GM12878 (cell line): ENCODE data around the gene IFIT2. TPM values are rescaled to one million over a fixed set of nuclear protein-coding genes. Genes with fewer than 3 reads are reported as not detected.

ENCODE experiments used
- ATAC-seq: fragments of 200-7000 bp; cut with Tn5 transposase; 3 replicates; pipeline ENCODE4 v1.9.1; 2020; ENCODE audit warnings: mild to moderate bottlenecking, moderate library complexity
- BruUV-seq: library from RNA; stranded (reverse); fragments of 400-500 nt; replicated peaks from 2 replicates; lab custom pipeline; 2021; lab: Mats Ljungman, UMichigan
- CTCF ChIA-PET: fragments of 300-600 bp; sonication (Branson Sonifier 250); formaldehyde crosslinking; extraction: SDS; loops from one replicate; lab custom pipeline; 2021; ENCODE audit warnings: inconsistent platforms; lab: Yijun Ruan, JAX
- POLR2A ChIA-PET: fragments of 350-600 bp; formaldehyde crosslinking; extraction: SDS; loops from one replicate; lab custom pipeline; 2021; ENCODE audit warnings: inconsistent platforms; lab: Charles Lee
- RAD21 ChIA-PET: fragments of 300-600 bp; sonication (Branson Sonifier 250); formaldehyde crosslinking; loops from one replicate; lab custom pipeline; 2023; ENCODE audit warnings: antibody characterized with exemption; ENCODE audit not compliant: unreplicated experiment; lab: Charles Lee
- SMC1A ChIA-PET: fragments of 300-600 bp; sonication (Branson Sonifier 250); formaldehyde crosslinking; loops from one replicate; lab custom pipeline; 2023; ENCODE audit not compliant: unreplicated experiment, uncharacterized antibody; lab: Charles Lee
- DNase-seq: peaks from one replicate; pipeline ENCODE4 v3.0.0-alpha.2; 2011; ENCODE audit warnings: low read depth, low spot score
- FAIRE-seq: peaks from 3 replicates; lab custom pipeline; 2011; peaks lifted over from hg19 to GRCh38; lab: Jason Lieb, UNC
- H2AFZ ChIP-seq: 2 replicates; pipeline ENCODE4 v1.6.0; 2011; ENCODE audit warnings: low read depth, low read length, control low read depth; ENCODE audit not compliant: control insufficient read depth
- H3K27ac ChIP-seq: 2 replicates; pipeline ENCODE4 v1.5.1; 2011; ENCODE audit warnings: control low read depth; ENCODE audit not compliant: control insufficient read depth, insufficient read depth
- H3K27me3 ChIP-seq, 2 experiments: replicated peaks in 1 of 2; 2 replicates each; pipeline versions ENCODE4 v1.6.0 to v1.6.1; 2011; ENCODE audit warnings: low read length in 1 of 2; ENCODE audit not compliant: control insufficient read depth in 2 of 2, insufficient read depth in 2 of 2
- H3K36me3 ChIP-seq, 2 experiments: 2 replicates each; pipeline ENCODE4 v1.5.1; 2011; ENCODE audit warnings: low read length in 1 of 2; ENCODE audit not compliant: control insufficient read depth in 2 of 2, insufficient read depth in 2 of 2
- H3K4me1 ChIP-seq: 2 replicates; pipeline ENCODE4 v1.6.1; 2011; ENCODE audit warnings: mild to moderate bottlenecking, low read length, moderate library complexity, mixed read lengths; ENCODE audit not compliant: control insufficient read depth, insufficient read depth
- H3K4me2 ChIP-seq: 2 replicates; pipeline ENCODE4 v1.6.0; 2011; ENCODE audit warnings: control low read depth; ENCODE audit not compliant: control insufficient read depth, insufficient read depth
- H3K4me3 ChIP-seq: fragments of 200-600 bp; sonication (generic); 2 replicates; pipeline ENCODE4 v1.5.1; 2016
- H3K79me2 ChIP-seq: 2 replicates; pipeline ENCODE4 v1.6.0; 2011; ENCODE audit warnings: low read length; ENCODE audit not compliant: control insufficient read depth, insufficient read depth
- H3K9ac ChIP-seq: 2 replicates; pipeline ENCODE4 v1.8.0; 2011; ENCODE audit warnings: low read length, control low read depth, mixed read lengths; ENCODE audit not compliant: control insufficient read depth, insufficient read depth
- H3K9me3 ChIP-seq: replicated peaks from 3 replicates; pipeline ENCODE4 v1.5.1; 2011; ENCODE audit warnings: mild to moderate bottlenecking, low read length; ENCODE audit not compliant: control insufficient read depth, insufficient read depth
- H4K20me1 ChIP-seq: 2 replicates; pipeline ENCODE4 v1.6.0; 2011; ENCODE audit not compliant: control insufficient read depth, insufficient read depth
- BRCA1 ChIP-seq: IDR thresholded peaks from 2 replicates; pipeline ENCODE4 v1.6.1; 2011; ENCODE audit warnings: low read depth, low read length, improper control_type of control experiment
- CEBPZ ChIP-seq: fragments of 150-350 bp; IDR thresholded peaks from 2 replicates; pipeline ENCODE4 v1.6.1; 2016; ENCODE audit warnings: low read depth, low read length
- HCFC1 ChIP-seq: fragments of 150-350 bp; IDR thresholded peaks from 2 replicates; pipeline ENCODE4 v1.6.1; 2014; ENCODE audit warnings: low read length
- JUNB ChIP-seq: IDR thresholded peaks from 2 replicates; pipeline ENCODE4 v1.6.1; 2016; ENCODE audit warnings: antibody characterized with exemption, mild to moderate bottlenecking
- LARP7 ChIP-seq: fragments of 450-650 bp; IDR thresholded peaks from 2 replicates; pipeline ENCODE4 v1.6.1; 2017; ENCODE audit warnings: mild to moderate bottlenecking
- POU2F2 ChIP-seq: IDR thresholded peaks from 3 replicates; pipeline ENCODE4 v1.6.1; 2011; ENCODE audit warnings: low read depth, mild to moderate bottlenecking, low read length, borderline replicate concordance
- SPI1 ChIP-seq: IDR thresholded peaks from 2 replicates; pipeline ENCODE4 v1.6.1; 2011; ENCODE audit warnings: low read depth, mild to moderate bottlenecking, low read length, moderate library complexity, borderline replicate concordance; ENCODE audit not compliant: insufficient read depth
- SREBF1 ChIP-seq: IDR thresholded peaks from 2 replicates; pipeline ENCODE4 v1.6.1; 2012; ENCODE audit warnings: mild to moderate bottlenecking, low read length
- SUZ12 ChIP-seq: fragments of 200-600 bp; sonication (generic); IDR thresholded peaks from one replicate; pipeline ENCODE4 v1.6.1; 2018; ENCODE audit warnings: antibody characterized with exemption, mild to moderate bottlenecking; ENCODE audit not compliant: unreplicated experiment
- WGBS: methylation state at CpG from one replicate; pipeline ENCODE4 v1.1.6; 2016; ENCODE audit warnings: low lambda C conversion rate; ENCODE audit not compliant: insufficient replicate concordance, insufficient coverage; ENCODE audit errors: missing lambda C conversion rate; 5-methylcytosine and 5-hydroxymethylcytosine counted together
- in situ Hi-C: fragments of 300-500 bp; cut with MboI; formaldehyde crosslinking; loops from 9 replicates; pipeline ENCODE4 v1.14.3; 2018; ENCODE audit warnings: mixed read lengths
- intact Hi-C: fragments of 100-400 bp; cut with micrococcal nuclease; formaldehyde crosslinking; loops from one replicate; pipeline ENCODE4 v1.14.2; 2022; ENCODE audit not compliant: unreplicated experiment
- polyA plus RNA-seq, 11 experiments: library from polyadenylated mRNA; depleted of rRNA in 4 of 11; unstranded in 6 of 11; stranded (reverse) in 5 of 11; fragments of >200 nt; fragmentation: Nextera tagmentation in 4 of 11; fragmentation: Illumina TruSeq in 1 of 11; extraction: Ambion mirVana in 4 of 11; extraction: Trizol in 1 of 11; gene quantifications; 1 replicate in 1 of 11; 2 replicates in 10 of 11; pipeline versions ENCODE4 v1.2.1 to v1.2.3, GENCODE V29; 2011 to 2016; ENCODE audit warnings: inconsistent platforms in 2 of 11, missing spikeins in 2 of 11, low read depth in 1 of 11
- total RNA-seq, 4 experiments: library from RNA; depleted of rRNA in 3 of 4; stranded (reverse); fragments of >200 nt in 3 of 4; fragmentation: Illumina TruSeq in 1 of 4; extraction: Trizol in 1 of 4; gene quantifications; 2 replicates each; pipeline versions ENCODE4 v1.2.1 to v1.2.3, GENCODE V29; 2013 to 2021

Gene IFIT2
- total and polyA plus RNA-seq, 10 of the 15 experiments (the other 5 are each of a cell fraction or from before 2014, with no cell fraction given): 5.2 to 14.8 (median 9.7) TPM

- ChIA-PET RAD21 (interaction anchor here (0.7 to 1.3 kb wide), 2 partner anchors 18 to 34 kb away, joined by 3 to 4 read pairs; partner anchors contain the start of gene LIPA), CTCF (interaction anchor here (1.1 to 3.1 kb wide), 3 partner anchors 99 to 144 kb away, joined by 3 to 15 read pairs (median 6); partner anchors contain the start of gene IFIT5), SMC1A (interaction anchor here (0.9 to 3.6 kb wide), 5 partner anchors 11 to 133 kb away, joined by 3 to 25 read pairs (median 3); no protein-coding TSS in a partner anchor), POLR2A (no interaction called here)
- H2AFZ ChIP-seq: no peak overlapping the region
- H3K4me1 ChIP-seq: no peaks in the 10 kb centered on the region
- no peak overlapping the region for H3K9ac ChIP-seq
- WGBS: 97% methylated on average over 3 of the region's 3 CpGs
- peaks cover 3% of the 10 kb centered on the region; the same call in 1 of the 3 replicates for H3K9me3 ChIP-seq
- FAIRE-seq: no peak
- BruUV-seq: no TSS peak
- in situ Hi-C loops: no loop called here
- ATAC-seq: no peak
- H3K4me2 ChIP-seq: no peak overlapping the region
- H3K27me3 ChIP-seq: no peaks in the 10 kb centered on the region
- H3K27ac ChIP-seq: no peak overlapping the region
- no peak for TF ChIP-seq POU2F2
- TF ChIP-seq JUNB: no peak
- TF ChIP-seq BRCA1: no peak
- no peak for TF ChIP-seq LARP7
- TF ChIP-seq SUZ12: no peak
- no peak for TF ChIP-seq HCFC1
- TF ChIP-seq CEBPZ: no peak
- TF ChIP-seq SPI1: no peak
- TF ChIP-seq SREBF1: no peak
- no peaks in the 10 kb centered on the region for H4K20me1 ChIP-seq
- intact Hi-C loops: no loop called here
- H3K79me2 ChIP-seq: no peaks in the 10 kb centered on the region
- H3K4me3 ChIP-seq: no peak overlapping the region
- no peak for DNase-seq
- no peaks in the 10 kb centered on the region for H3K36me3 ChIP-seq
These were observed 32.3 kb upstream of the IFIT2 start for GRCh38 chr10:89269433-89270152.
